ENCODE results near the gene SAP30BP.

- TF ChIP-seq ZNF274 (IDR thresholded peaks at IDR 0.05; ENCODE audit: borderline replicate concordance, extremely low read depth, low read length): no peak
- TF ChIP-seq CTCF (IDR thresholded peaks at IDR 0.05; ENCODE audit: control extremely low read depth in 1 of 3, insufficient read depth in 1 of 3, low read depth in 1 of 3, low read length in 3 of 3): no peak
- TF ChIP-seq TEAD4 (IDR thresholded peaks at IDR 0.05; ENCODE audit: low read depth, low read length): no peak
- no peak for TF ChIP-seq ATF3 (IDR thresholded peaks at IDR 0.05; ENCODE audit: insufficient read depth, low read depth, low read length)
- no peak for TF ChIP-seq TAF1 (IDR thresholded peaks at IDR 0.05; ENCODE audit: low read depth, low read length)
- no peak for TF ChIP-seq RAD21 (IDR thresholded peaks at IDR 0.05 in 1 of 2, conservative IDR thresholded peaks at IDR 0.05 in 1 of 2; ENCODE audit: low read depth in 2 of 2, low read length in 2 of 2)
- TF ChIP-seq EZH2 (IDR thresholded peaks at IDR 0.05; ENCODE audit: low read depth, low read length, severe bottlenecking): no peak
- no peak for TF ChIP-seq ATF2 (IDR thresholded peaks at IDR 0.05; ENCODE audit: low read length)
- no peak for TF ChIP-seq CEBPB (IDR thresholded peaks at IDR 0.05; ENCODE audit: low read depth, low read length)
These were observed 28.7 kb downstream of the SAP30BP start for GRCh38 chr17:75695830-75696271.

All from H1 (cell line).